Gastrocnemius medialis (tissue), 4 donors: ENCODE data around the gene EMC6. TPM values are rescaled to one million over a fixed set of nuclear protein-coding genes. Genes with fewer than 3 reads are reported as not detected.

Experiments used
- ATAC-seq, 2 donors: fragments of 150-250 bp; one replicate each; pipeline ENCODE4 v1.9.1; 2016
- DNase-seq, 2 donors: peaks; one replicate each; pipeline ENCODE4 v3.0.0-alpha.2; 2019
- H3K27ac ChIP-seq, 4 donors: fragments of 200-600 bp; sonication (generic); 1 replicate in 1 of 4; 2 replicates in 3 of 4; pipeline ENCODE4 v1.5.1; 2016 to 2018; ENCODE audit warnings: mild to moderate bottlenecking in 2 of 4, moderate library complexity in 1 of 4
- H3K27me3 ChIP-seq, 3 donors: fragments of 200-600 bp; sonication (generic) in 2 of 3; 1 replicate in 1 of 3; 2 replicates in 2 of 3; pipeline versions ENCODE4 v1.5.1 to v1.6.0; 2016 to 2019; ENCODE audit warnings: mild to moderate bottlenecking in 1 of 3, moderate library complexity in 1 of 3
- H3K36me3 ChIP-seq, 2 donors: fragments of 200-600 bp; sonication (generic) in 1 of 2; one replicate each; pipeline ENCODE4 v1.5.1; 2017 to 2018
- H3K4me1 ChIP-seq, 2 donors: fragments of 200-600 bp; sonication (generic) in 1 of 2; one replicate each; pipeline ENCODE4 v1.5.1; 2016 to 2017; ENCODE audit warnings: mild to moderate bottlenecking in 2 of 2
- H3K4me3 ChIP-seq, 4 donors: fragments of 200-600 bp; sonication (generic) in 3 of 4; 1 replicate in 1 of 4; 2 replicates in 3 of 4; pipeline ENCODE4 v1.5.1; 2016 to 2019; ENCODE audit warnings: mild to moderate bottlenecking in 2 of 4
- H3K9me3 ChIP-seq, 3 donors: fragments of 200-600 bp; sonication (generic) in 2 of 3; 1 replicate in 1 of 3; 2 replicates in 2 of 3; pipeline ENCODE4 v1.5.1; 2016 to 2019
- POLR2A ChIP-seq, 2 donors: fragments of 450-650 bp; IDR thresholded peaks; one replicate each; pipeline ENCODE4 v1.6.1; 2017; ENCODE audit warnings: antibody characterized with exemption in 2 of 2, mild to moderate bottlenecking in 2 of 2, moderate library complexity in 2 of 2
- in situ Hi-C, 4 donors: fragments of 200-750 bp; cut with MboI; loops; one replicate each; pipeline versions ENCODE4 v1.15.0 to v1.8.0; 2017; ENCODE audit warnings: low sequenced_read_pairs in 4 of 4
- intact Hi-C: fragments of 100-400 bp; cut with DNase I; formaldehyde crosslinking; loops from one replicate; pipeline ENCODE4 v1.15.1; 2023; ENCODE audit warnings: low total_unique reads
- total RNA-seq, 4 donors: library from RNA; depleted of rRNA; stranded (reverse); fragments of >200 nt; gene quantifications; one replicate each; pipeline versions ENCODE4 v1.1.0 to v1.2.3, GENCODE V29; 2016
- TF ChIP-seq, protein P1 (sequence below), 5 experiments: fragments of 450-650 bp in 3 of 5; fragments of 200-600 bp in 2 of 5; sonication (generic) in 2 of 5; IDR thresholded peaks in 4 of 5; conservative IDR thresholded peaks in 1 of 5; 1 replicate in 4 of 5; 2 replicates in 1 of 5; pipeline ENCODE4 v1.5.1; 2016 to 2019; ENCODE audit warnings: antibody characterized with exemption in 5 of 5, mild to moderate bottlenecking in 3 of 5, moderate library complexity in 3 of 5

EMC6 gene
- total RNA-seq, 4 donors from 2014 or later = 40.6 to 73.8 (median 54.5) TPM

DNA sequence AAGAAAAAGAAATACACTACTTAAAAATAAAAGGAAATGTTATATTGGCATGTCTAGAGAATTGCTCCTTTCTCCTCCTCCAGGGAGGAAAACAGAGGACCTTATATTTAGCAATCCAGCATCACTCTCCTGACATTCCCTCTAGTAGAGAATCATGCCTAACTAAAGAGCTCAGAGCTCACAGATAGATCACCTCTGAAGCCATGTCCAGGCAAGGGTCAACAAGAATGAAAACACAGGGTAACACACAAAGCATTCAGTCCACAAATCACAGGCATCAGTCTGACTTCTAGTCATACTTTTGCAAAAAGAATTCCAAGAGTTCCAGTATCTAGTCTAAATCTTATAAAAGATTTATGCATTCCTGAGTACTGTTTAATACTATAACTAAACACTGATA lies 50.7 kb downstream of the EMC6 start:
- Histone ChIP-seq H3K4me1 (peaks cover 12 to 24% of the 10 kb centered on the region in 2 donors), H3K27ac (peak overlapping the region; percentile 42 to 76 (median 66)), H3K4me3 (no peak overlapping the region), H3K36me3 (peaks cover 0 to 46% of the 10 kb centered on the region in 2 donors), H3K27me3 (no peaks in the 10 kb centered on the region), H3K9me3 (no peaks in the 10 kb centered on the region)
- intact Hi-C loops (no loop called here), in situ Hi-C loops (loop anchor here in 1 of 4 donors (5.0 kb wide), 1 partner anchor 47 kb away; no protein-coding TSS in a partner anchor)
- TF ChIP-seq, protein P1, sequence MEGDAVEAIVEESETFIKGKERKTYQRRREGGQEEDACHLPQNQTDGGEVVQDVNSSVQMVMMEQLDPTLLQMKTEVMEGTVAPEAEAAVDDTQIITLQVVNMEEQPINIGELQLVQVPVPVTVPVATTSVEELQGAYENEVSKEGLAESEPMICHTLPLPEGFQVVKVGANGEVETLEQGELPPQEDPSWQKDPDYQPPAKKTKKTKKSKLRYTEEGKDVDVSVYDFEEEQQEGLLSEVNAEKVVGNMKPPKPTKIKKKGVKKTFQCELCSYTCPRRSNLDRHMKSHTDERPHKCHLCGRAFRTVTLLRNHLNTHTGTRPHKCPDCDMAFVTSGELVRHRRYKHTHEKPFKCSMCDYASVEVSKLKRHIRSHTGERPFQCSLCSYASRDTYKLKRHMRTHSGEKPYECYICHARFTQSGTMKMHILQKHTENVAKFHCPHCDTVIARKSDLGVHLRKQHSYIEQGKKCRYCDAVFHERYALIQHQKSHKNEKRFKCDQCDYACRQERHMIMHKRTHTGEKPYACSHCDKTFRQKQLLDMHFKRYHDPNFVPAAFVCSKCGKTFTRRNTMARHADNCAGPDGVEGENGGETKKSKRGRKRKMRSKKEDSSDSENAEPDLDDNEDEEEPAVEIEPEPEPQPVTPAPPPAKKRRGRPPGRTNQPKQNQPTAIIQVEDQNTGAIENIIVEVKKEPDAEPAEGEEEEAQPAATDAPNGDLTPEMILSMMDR (IDR thresholded peaks at IDR 0.05 in 4 of 5, conservative IDR thresholded peaks at IDR 0.05 in 1 of 5) = no peak
- no peak for TF ChIP-seq POLR2A (IDR thresholded peaks at IDR 0.05)
- no peak for DNase-seq
- ATAC-seq = no peak

Other genes starting within 250 kb of the EMC6 start
- under 1 TPM in 1 of 4 donors, not detected in 3; 0.49 TPM for gene OR1E2, start 235.0 kb upstream of the EMC6 start, total RNA-seq
- under 1 TPM in 2 of 4 donors, not detected in 2; 0.22 to 0.23 TPM for gene SPATA22, start 197.0 kb upstream of the EMC6 start, total RNA-seq
- 1 to 10 TPM in 3 of 4 donors, under 1 TPM in 1; 0.89 to 4.8 (median 1.4) TPM for gene ASPA, start 192.8 kb upstream of the EMC6 start, total RNA-seq
- 1 to 10 TPM; 1.3 to 3.8 (median 1.6) TPM for gene TRPV3, start 111.0 kb upstream of the EMC6 start, total RNA-seq
- gene TRPV1, start 59.4 kb upstream of the EMC6 start, total RNA-seq = 1 to 10 TPM; 1.7 to 6.5 (median 3.5) TPM
- 1 to 10 TPM; 4.1 to 4.7 (median 4.4) TPM for gene SHPK, start 32.6 kb upstream of the EMC6 start, total RNA-seq
- 100 to 1,000 TPM in 1 of 4 donors, 10 to 100 TPM in 3; 15.0 to 141 (median 60.2) TPM for gene CTNS, start 32.1 kb upstream of the EMC6 start, total RNA-seq
- gene TAX1BP3, start 234 bp upstream of the EMC6 start, total RNA-seq = 10 to 100 TPM; 24.1 to 45.1 (median 33.8) TPM
- gene P2RX5, start 27.3 kb downstream of the EMC6 start, total RNA-seq = 10 to 100 TPM; 12.3 to 52.9 (median 30.2) TPM
- 1 to 10 TPM in 1 of 4 donors, under 1 TPM in 3; 0.20 to 1.3 (median 0.24) TPM for gene HASPIN, start 55.1 kb downstream of the EMC6 start, total RNA-seq
- gene ITGAE, start 132.4 kb downstream of the EMC6 start, total RNA-seq = 10 to 100 TPM; 10.8 to 25.0 (median 23.5) TPM
- gene NCBP3, start 177.4 kb downstream of the EMC6 start, total RNA-seq = 10 to 100 TPM in 3 of 4 donors, 1 to 10 TPM in 1; 9.5 to 15.2 (median 14.5) TPM
- 1 to 10 TPM in 3 of 4 donors, under 1 TPM in 1; 0.44 to 5.1 (median 2.1) TPM for gene CAMKK1, start 224.2 kb downstream of the EMC6 start, total RNA-seq
- gene P2RX1, start 247.7 kb downstream of the EMC6 start, total RNA-seq = under 1 TPM in 3 of 4 donors, not detected in 1; 0.25 to 0.59 (median 0.38) TPM